Suprapubic skin (tissue), 4 donors: ENCODE data around the gene DSCAML1. TPM values are rescaled to one million over a fixed set of nuclear protein-coding genes. Genes with fewer than 3 reads are reported as not detected.

Experiments used
- DNase-seq, 2 donors: peaks; one replicate each; pipeline ENCODE4 v3.0.0-alpha.2; 2019; ENCODE audit warnings: low spot score in 2 of 2
- H3K27ac ChIP-seq: fragments of 200-600 bp; sonication (generic); one replicate; pipeline ENCODE4 v1.5.1; 2019
- H3K27me3 ChIP-seq: fragments of 200-600 bp; sonication (generic); one replicate; pipeline ENCODE4 v1.5.1; 2019
- H3K36me3 ChIP-seq: fragments of 200-600 bp; sonication (generic); one replicate; pipeline ENCODE4 v1.5.1; 2019
- H3K4me1 ChIP-seq: fragments of 200-600 bp; sonication (generic); one replicate; pipeline ENCODE4 v1.5.1; 2019
- H3K4me3 ChIP-seq: fragments of 200-600 bp; sonication (generic); one replicate; pipeline ENCODE4 v1.5.1; 2019; ENCODE audit warnings: mild to moderate bottlenecking
- H3K9me3 ChIP-seq: fragments of 200-600 bp; sonication (generic); one replicate; pipeline ENCODE4 v1.5.1; 2019
- EP300 ChIP-seq: sonication (generic); formaldehyde crosslinking; IDR thresholded peaks from one replicate; pipeline ENCODE4 v1.6.1; 2017; ENCODE audit warnings: antibody characterized with exemption
- POLR2A ChIP-seq, 2 donors: fragments of 450-650 bp; IDR thresholded peaks; one replicate each; pipeline ENCODE4 v1.6.1; 2017; ENCODE audit warnings: antibody characterized with exemption in 2 of 2, mild to moderate bottlenecking in 2 of 2, moderate library complexity in 2 of 2
- POLR2AphosphoS5 ChIP-seq, 3 donors: sonication (generic); formaldehyde crosslinking; IDR thresholded peaks; one replicate each; pipeline ENCODE4 v1.6.1; 2017; ENCODE audit warnings: antibody characterized with exemption in 3 of 3
- WGBS: methylation state at CpG from one replicate; pipeline ENCODE4 v1.1.5; 2018; 5-methylcytosine and 5-hydroxymethylcytosine counted together
- total RNA-seq, 4 donors: library from RNA; depleted of rRNA; stranded (reverse); fragments of >200 nt; gene quantifications; one replicate each; pipeline ENCODE4 v1.1.0, GENCODE V29; 2016
- TF ChIP-seq, protein P1 (sequence below), 2 donors: fragments of 200-600 bp in 1 of 2; fragments of 450-650 bp in 1 of 2; sonication (generic) in 1 of 2; IDR thresholded peaks; one replicate each; pipeline ENCODE4 v1.5.1; 2016 to 2019; ENCODE audit warnings: antibody characterized with exemption in 2 of 2, mild to moderate bottlenecking in 1 of 2, moderate library complexity in 1 of 2

The DSCAML1 gene
- total RNA-seq, 4 donors from 2014 or later = 0.11 to 0.24 (median 0.21) TPM; not detected in 1

DNA sequence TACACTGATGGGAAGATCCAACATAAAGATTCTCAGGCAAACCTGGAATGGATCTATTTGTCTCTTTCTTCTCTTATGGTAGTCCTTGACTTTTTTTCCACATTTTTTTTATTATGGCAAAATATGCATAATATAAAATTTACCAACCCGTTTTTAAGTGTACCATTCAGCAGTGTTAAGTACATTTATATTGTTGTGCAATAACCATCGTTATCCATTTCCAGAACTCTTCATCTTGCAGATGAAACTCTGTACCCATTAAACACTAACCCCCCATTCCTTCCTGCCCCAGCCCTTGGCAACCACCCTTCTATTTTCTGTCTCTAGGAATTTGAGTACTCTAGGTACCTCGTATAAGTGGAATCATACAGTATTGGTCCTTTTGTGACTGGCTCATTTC is 99.7 kb downstream of the DSCAML1 start:
- 73% methylated on average over 3 of the region's 3 CpGs for WGBS
- Histone ChIP-seq H3K27me3 (peaks cover 32% of the 10 kb centered on the region), H3K9me3 (no peaks in the 10 kb centered on the region), H3K4me3 (no peak overlapping the region), H3K36me3 (no peaks in the 10 kb centered on the region), H3K27ac (no peak overlapping the region), H3K4me1 (no peaks in the 10 kb centered on the region)
- TF ChIP-seq, protein P1, sequence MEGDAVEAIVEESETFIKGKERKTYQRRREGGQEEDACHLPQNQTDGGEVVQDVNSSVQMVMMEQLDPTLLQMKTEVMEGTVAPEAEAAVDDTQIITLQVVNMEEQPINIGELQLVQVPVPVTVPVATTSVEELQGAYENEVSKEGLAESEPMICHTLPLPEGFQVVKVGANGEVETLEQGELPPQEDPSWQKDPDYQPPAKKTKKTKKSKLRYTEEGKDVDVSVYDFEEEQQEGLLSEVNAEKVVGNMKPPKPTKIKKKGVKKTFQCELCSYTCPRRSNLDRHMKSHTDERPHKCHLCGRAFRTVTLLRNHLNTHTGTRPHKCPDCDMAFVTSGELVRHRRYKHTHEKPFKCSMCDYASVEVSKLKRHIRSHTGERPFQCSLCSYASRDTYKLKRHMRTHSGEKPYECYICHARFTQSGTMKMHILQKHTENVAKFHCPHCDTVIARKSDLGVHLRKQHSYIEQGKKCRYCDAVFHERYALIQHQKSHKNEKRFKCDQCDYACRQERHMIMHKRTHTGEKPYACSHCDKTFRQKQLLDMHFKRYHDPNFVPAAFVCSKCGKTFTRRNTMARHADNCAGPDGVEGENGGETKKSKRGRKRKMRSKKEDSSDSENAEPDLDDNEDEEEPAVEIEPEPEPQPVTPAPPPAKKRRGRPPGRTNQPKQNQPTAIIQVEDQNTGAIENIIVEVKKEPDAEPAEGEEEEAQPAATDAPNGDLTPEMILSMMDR (IDR thresholded peaks at IDR 0.05) = no peak
- no peak for TF ChIP-seq POLR2A (IDR thresholded peaks at IDR 0.05)
- TF ChIP-seq POLR2AphosphoS5 (IDR thresholded peaks at IDR 0.05) = no peak
- TF ChIP-seq EP300 = no peak
- no peak for DNase-seq

GRCh38 chr11:117696540-117696939 is 100.5 kb downstream of the DSCAML1 start:
- 58% methylated on average over 5 of the region's 5 CpGs for WGBS
- no peaks in the 10 kb centered on the region for H3K4me1 ChIP-seq
- H3K4me3 ChIP-seq = no peak overlapping the region
- H3K9me3 ChIP-seq = no peaks in the 10 kb centered on the region
- DNase-seq = no peak
- H3K36me3 ChIP-seq = no peaks in the 10 kb centered on the region
- H3K27ac ChIP-seq = no peak overlapping the region
- H3K27me3 ChIP-seq = peaks cover 28% of the 10 kb centered on the region
- TF ChIP-seq, protein P1 (IDR thresholded peaks at IDR 0.05) = no peak
- TF ChIP-seq POLR2A (IDR thresholded peaks at IDR 0.05) (no peak), POLR2AphosphoS5 (IDR thresholded peaks at IDR 0.05) (no peak), EP300 (no peak)

DNA sequence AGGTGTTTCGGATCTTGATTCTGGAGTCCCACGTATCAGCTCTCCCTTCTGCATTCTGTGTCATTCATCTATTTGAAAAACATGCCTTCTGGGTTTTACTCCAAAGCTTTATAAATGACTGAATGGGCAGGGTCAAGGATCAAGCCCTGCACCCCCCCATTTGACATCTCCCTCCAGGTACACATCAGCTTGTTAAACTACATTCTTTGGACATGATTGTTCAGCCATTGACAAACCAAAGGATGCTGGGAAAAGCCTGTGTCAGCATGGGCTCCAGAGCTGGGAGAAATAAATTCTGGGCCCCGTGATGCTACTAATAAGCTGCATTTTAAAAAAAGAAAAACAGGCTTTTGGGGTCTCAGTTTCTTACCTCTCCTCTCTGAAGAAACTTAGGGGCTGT is 103.7 kb downstream of the DSCAML1 start:
- H3K36me3 ChIP-seq = no peaks in the 10 kb centered on the region
- TF ChIP-seq EP300 (no peak), POLR2A (IDR thresholded peaks at IDR 0.05) (no peak)
- TF ChIP-seq, protein P1 (IDR thresholded peaks at IDR 0.05) = no peak
- no peaks in the 10 kb centered on the region for H3K4me1 ChIP-seq
- no peak overlapping the region for H3K27ac ChIP-seq
- H3K4me3 ChIP-seq = no peak overlapping the region
- peaks cover 17% of the 10 kb centered on the region for H3K27me3 ChIP-seq
- no peaks in the 10 kb centered on the region for H3K9me3 ChIP-seq
- no peak for DNase-seq
- WGBS = 66% methylated on average over 3 of the region's 3 CpGs

GRCh38 chr11:117691516-117691915 is 105.5 kb downstream of the DSCAML1 start:
- Histone ChIP-seq H3K9me3 (no peaks in the 10 kb centered on the region), H3K27me3 (peaks cover 14% of the 10 kb centered on the region), H3K4me1 (no peaks in the 10 kb centered on the region), H3K27ac (no peak overlapping the region), H3K4me3 (no peak overlapping the region), H3K36me3 (no peaks in the 10 kb centered on the region)
- TF ChIP-seq, protein P1 (IDR thresholded peaks at IDR 0.05) = no peak
- TF ChIP-seq POLR2A (IDR thresholded peaks at IDR 0.05) = no peak
- TF ChIP-seq EP300 = no peak
- TF ChIP-seq POLR2AphosphoS5 (IDR thresholded peaks at IDR 0.05) = no peak
- WGBS = 57% methylated on average over 10 of the region's 10 CpGs
- no peak for DNase-seq

DNA sequence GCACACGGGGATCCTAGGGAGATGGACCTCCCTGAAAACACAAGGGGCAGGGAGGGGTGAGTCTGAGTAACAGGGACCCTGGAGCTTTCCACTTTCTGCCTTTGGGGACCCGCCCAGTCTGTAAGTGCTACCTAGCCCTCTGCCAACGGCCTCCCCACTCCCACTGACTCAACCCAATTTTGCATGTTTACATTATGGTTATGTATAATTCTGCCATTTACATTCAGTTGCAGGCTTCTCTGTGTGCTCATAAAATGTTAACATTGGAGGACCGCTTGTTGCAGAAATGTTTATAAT is 105.8 kb downstream of the DSCAML1 start:
- DNase-seq = no peak
- H3K27ac ChIP-seq = no peak overlapping the region
- WGBS = 52% methylated on average over 4 of the region's 4 CpGs
- peaks cover 14% of the 10 kb centered on the region for H3K27me3 ChIP-seq
- TF ChIP-seq EP300 (no peak), POLR2AphosphoS5 (IDR thresholded peaks at IDR 0.05) (no peak), POLR2A (IDR thresholded peaks at IDR 0.05) (no peak)
- TF ChIP-seq, protein P1 (IDR thresholded peaks at IDR 0.05) = no peak
- H3K4me1 ChIP-seq = no peaks in the 10 kb centered on the region
- no peaks in the 10 kb centered on the region for H3K36me3 ChIP-seq
- no peak overlapping the region for H3K4me3 ChIP-seq
- H3K9me3 ChIP-seq = no peaks in the 10 kb centered on the region
